Suppressor macrophage (primary cell): ENCODE data around the gene EMX2.

Experiments
- DNase-seq, 4 experiments: peaks; one replicate each; pipeline ENCODE4 v3.0.0-alpha.2; 2020 to 2022

EMX2 gene

DNA sequence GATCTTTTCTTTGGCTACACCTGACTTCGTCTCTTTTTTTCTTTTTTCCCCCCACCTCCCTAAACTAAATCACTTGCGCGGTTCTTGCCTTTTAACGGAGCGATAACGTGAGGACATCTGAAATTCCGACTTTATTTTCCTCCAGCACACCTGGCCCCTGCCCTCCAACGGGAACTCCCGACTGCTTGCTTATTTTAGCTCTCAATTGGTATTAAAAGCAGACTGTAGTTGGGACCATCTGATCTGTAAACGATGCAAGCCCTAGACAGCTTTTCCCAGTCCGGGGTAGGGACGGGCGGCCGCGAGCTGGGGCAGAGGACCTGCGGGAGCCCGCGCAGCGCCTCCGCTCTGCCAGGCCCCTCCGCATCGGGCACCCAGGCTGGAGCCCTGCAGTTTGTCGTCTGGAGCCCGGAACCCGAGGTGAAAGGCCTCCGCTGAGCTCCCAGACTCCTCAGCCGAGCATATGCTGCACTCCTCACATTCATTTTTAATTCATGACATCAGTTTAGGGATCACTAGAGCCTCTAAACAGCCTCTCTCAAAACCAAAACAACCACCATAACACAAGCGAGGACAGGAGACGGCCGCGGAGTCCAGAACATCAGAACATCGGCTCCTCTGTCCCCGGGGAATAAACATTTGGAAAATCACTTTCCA, 10.0 kb upstream of the EMX2 start:
- no peak for DNase-seq

DNA sequence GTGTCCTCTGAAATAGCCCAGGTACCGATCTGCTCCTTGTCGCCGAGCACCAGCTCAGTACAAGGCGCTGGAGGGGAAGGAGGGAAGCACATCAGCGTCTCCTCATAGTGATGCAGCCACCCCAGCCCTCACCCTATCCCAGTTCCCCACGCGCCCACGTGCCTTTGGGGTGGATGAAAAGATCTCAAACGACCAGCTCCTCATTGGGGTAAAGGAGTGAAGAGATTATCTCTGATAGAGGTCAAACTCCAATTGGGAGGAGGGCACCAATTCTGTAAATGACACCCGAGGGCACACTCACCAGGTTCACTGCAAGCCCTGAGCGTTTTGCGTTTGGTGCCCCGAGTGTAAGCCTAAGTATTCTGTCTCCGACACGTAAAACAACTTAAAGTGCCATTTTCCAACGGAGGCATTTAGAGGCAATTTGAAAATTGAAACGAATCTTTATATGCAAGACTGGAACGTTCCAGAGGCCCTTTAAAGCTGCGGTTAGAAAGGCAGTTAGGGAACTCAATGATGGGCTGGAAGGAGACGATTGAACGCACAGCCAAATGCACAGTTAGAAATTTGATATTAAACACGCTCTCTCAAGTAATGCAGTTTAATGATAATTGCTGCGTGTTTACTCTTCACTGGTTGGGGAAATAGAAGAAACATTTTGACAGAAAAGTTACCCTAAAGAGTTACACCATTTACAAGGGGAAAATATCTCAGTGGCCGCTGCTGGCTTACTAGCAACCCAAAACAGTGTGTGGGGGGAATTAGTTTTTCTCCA, 8.9 kb upstream of the EMX2 start:
- DNase-seq, result no peak

DNA sequence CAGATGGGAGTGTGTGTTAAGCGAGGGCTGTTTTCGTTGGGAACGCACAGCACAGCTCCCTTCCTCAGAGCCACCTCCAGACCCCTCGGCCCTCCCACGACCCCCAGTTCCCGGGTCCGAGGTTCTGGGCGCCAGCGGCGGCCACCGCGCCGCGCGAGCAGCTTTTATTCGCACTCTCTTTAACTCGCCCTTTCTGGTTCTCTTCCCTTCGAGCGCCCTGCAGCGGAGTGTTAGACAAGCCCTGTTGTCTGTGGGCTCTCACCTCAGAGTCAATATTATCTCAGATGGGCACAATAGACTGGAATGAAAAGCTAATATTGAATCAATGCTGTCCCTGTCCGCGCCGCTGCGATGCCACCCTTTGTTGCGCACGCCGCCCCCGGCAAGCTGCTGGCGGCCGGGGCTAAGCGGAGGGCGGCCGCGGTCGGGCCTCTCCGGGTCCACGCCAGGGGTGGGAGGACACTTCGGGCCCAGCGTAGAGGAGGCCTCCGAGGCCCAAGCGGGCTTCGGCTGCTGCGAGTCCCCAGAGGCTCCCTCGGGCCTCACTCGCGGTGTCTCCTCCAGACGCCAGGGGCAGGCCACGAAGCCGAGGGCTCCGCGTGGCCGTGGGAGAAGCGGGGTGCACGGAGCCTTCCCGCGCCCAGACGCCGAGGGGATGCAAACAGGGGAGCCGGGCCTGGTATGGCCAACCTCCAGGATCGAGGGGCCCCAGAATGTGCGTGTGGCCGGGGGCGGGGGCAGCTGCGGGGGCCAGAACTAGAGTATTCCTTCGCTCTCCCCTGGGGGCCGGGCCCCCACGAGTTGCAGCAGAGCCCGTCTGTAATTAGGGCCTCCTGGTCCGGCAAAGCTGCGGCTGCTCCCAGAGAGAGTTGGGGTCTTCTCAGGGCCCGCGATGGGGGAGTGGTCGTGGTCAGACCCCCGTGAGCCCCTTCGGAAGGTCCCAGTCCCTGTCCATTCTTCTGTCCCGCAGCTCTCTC, 7.9 kb upstream of the EMX2 start:
- DNase-seq, result no peak

DNA sequence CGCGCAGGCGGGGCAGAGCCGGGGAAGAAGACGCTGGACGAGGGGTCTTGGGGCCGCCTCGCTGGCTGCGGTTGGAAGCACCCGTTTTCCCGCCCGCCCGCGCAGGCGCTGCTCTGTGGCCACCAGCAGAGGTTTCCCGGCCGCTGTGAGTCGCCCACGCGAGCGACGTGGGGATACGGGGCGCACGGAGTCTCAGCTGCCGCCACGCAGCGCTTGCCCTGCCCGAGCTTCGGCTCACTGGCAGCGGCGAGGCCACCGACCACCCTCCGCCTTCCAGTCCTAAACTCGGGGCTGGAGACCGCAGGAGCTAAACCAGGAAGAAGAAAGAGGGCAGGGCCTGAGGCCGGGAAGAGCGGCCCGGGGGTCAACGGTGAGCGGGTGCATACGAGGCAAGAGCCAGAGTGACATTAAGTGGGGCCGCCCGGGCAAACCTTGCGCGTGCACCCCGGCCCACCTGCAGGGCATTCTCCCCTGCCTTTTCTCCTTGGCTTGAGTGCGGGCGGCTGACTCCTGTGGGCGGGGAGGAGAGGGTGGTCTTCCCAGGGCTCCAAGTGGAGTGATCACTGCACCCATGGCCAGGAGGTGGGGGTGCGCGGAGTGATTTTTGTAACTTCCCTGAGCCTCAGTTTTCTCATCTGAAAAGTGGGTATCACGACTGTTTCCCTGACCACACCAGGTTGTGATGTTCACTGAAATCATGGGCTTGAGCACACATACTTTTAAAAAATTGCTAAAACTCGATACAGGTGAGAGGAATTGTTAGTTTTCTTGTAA, 7.1 kb upstream of the EMX2 start:
- peak in 3 of 4 experiments; percentile 16 to 58 (median 36) for DNase-seq

DNA sequence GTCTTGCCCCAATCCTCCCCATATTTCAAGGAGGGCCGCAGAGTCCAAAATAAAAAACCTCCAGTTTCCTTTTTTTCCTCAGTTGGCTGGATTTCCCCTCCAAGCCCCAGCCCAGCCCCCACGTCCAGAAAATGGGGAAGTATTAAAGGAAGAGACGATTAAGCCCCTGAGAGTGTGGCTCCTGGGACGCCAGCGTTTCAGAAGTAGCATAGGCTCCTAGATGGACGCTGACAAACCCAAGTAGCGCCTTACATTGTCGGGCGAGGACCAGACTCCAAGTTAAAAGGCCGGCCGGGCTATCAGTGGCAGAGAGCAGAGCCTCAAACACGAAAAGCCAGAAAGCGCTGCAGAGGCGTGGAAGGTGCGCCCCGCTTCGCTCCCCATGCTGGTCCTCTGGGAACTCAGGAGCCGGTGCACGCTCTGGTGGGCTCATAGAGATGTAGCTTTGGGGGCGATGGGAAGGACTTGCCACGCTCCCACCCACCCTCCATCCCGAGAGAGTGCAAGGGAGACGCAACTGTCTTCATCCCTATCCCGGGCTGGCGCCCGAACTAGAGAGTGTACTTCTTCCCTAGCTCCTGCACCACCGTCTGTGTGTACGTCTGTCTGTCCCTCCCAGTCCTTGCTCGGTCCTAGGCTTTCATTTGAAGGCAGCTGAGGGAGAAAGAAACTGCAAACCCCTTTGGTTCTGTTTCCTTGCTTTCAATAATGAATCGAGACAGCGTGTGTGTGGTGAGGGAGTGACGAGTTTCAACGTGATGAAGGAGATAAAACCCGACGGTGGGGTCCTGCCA, 6.3 kb upstream of the EMX2 start:
- peak in 3 of 4 experiments; percentile 5 to 27 (median 22) for DNase-seq

DNA sequence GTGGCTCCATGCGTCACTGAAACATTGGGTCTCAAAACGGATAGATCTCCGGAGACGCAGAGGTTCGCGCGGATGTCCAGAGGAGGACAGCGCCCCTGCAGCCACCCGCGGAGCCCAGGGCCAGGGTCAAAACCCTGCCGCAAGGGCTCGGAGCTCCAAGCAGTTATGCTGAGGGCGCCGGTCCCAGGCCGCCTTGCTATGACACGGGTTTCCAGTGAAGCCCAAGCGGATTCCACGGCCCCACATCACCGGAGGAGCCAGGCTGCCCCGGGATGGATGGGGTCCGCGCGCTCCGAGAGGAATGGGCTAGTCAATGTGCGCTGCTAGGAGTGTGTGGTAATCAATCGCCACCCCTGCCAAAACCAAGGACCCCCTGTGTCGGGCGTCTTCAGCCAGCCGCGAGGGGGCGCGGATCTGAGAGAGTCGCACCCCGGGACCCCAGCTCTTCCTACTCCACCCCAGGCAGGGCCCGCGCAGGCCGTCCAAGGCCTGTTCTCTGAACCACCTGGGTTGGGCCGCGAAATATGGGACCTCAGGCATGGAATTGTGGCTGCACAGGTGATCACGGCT, 5.6 kb upstream of the EMX2 start:
- DNase-seq, result no peak

DNA sequence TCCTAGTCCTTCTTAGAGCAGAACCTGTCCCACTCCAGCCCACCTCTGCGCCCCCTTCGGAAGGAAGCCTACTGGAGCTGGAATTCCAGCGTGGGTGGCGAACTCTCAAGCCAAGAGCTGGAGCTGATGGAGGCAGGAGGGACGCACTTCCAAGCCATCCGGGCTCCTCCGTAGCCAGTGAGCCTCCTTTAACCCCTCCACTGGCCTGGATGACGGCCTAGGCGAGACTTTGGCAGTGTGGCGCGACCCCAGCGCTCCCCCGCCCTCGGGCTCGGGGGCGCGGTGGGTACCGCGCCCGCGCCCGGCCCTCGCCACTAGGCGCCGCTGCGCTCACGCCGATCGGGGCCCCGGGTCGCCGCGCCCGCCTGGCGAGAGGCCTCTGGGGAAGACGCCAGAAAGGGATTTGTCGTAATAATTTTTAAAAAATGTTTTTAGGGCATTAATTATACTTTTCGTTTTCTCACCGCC, 5.1 kb upstream of the EMX2 start:
- peak in 2 of 4 experiments; percentile 32 to 62 for DNase-seq

DNA sequence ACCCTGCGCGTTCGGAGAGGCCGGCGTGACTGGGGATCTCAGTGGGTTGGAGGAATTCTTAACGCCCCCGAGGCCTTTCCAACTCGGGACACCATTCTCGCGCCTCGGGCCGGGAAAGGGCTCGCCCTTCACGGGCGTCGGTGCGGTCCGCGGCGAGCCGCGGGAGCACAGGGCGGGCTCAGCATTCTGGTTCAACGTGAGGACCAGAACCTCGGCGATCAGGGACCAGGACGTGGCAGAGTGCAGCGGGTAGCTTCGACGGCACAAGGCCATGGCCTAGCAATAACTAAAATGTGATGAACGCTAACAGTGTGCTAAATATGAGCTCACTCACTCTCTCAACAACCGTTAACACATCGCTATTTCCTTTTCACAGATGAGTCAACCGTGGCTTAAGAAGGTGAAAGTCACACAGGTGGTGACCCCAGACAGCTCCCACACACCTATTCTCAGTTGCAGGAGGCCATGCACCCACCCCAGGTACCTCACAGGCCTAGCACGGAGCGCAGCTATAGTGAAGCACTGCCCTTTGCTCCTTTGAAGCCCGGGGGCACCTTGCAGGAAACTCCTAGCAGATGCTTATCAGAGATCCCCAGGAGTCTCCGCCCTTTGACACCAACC, 4.5 kb upstream of the EMX2 start:
- DNase-seq, result no peak

DNA sequence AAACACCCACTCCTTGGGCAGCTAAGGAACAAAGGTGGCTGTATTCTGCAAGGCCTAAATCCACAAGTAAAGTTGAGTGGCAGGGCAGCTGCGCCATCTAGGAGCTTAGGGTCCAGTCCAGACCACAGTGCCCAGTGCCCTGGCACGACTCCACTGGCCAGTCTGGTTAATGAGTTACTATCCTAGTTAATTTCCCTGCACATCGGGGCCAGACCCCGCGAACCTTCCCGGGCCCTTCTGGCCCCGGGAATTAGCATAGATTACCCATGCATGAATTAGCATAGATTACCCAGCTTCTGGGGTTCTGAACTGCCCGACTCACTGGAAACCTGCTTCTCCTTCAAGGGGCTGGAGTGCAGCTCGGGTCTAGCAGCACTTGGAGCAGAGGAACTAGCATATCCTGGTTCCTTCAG, 3.2 kb upstream of the EMX2 start:
- DNase-seq, result no peak

DNA sequence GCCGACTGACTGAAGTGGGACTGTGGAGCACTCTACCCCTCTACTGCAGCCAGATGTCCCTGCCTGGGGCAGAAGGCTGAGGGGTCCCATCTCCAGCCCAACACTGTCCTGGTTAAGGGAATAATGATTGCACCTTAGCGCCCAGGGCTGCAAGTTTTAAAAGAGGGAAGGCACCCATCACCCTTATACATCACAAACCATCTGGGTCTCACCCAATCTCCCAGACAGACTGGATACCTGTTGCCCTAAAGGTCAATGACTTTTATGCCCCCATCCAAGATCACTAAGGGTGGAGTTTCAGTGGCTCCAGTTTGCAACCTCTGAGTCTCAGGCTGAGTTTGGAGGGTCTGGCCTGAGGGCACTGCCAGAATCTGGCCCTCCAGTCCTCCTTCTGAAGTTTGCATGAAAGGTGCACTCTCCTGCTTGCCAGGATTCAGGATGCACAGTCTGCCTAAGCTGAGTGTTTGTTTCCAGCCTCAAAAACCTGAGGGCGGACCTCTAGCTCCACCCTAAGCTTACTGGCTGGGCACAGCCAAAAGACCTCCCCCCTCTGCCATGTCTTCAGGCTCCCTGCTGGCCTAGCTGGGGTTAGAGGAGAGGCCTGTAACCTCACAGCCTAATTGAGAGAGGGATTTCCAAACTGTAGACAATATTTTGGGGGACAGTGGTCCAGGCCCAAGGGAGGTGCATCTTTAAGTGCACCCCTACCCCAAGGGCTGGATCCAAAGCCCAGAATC, 2.5 kb upstream of the EMX2 start:
- DNase-seq, result no peak

DNA sequence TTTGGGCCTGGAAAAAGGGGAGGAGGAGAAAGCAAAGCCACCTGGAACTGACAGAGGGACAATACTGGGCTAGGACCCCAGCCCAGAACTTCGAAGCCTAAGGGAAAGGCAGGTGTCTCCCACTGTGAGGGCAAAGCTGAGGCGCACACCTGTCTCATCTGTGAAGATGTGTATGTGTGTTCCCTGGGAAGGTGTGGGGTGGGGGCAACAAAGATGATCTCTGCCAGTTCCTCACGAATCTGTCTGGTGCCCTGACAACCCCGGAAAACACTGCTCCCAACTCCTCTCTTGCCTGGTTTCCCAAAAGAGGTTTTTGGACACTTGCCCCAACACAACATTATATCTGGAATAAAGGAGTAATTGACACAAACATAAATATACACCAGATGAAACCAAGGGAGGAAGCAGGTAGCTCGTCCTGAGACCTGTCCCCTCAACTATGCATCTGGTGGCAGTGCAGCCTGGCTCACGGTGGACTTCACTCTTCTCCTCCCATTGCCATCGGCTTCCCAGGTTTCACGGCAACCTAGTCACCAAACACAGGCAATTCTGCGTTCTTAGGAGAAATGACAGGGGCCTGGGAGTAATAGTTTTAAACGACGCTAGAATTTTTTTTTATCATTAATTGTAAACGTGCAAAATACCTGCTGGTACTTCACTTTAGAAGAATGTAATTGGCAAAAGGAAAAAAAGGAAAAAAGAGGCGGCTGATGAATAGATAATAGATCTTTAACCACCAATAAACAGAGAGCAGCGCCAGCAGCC, 1.7 kb upstream of the EMX2 start:
- no peak for DNase-seq

DNA sequence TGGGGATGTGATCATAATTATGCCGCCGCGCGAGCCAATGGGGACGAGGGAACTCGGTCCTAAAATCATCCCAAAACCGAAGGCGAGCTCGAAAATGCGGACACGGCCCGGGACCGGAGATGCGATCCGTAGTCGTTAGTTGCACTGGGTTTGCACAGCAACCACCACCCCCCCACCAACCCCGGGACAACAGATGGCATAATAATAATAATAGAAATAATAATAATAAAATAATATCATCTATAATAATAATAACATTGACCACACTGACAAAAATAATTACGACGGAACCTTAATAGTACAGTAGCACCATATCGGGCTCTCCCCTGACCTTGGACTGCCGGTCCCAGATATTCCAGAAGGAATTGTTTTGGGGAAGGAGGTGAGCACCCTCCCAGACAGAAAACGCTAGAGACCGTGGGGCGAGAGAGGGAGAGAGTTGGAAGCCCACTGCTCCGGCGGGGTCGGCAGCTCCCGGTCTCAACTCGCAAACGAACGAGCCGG, 1.1 kb upstream of the EMX2 start:
- DNase-seq, result no peak

DNA sequence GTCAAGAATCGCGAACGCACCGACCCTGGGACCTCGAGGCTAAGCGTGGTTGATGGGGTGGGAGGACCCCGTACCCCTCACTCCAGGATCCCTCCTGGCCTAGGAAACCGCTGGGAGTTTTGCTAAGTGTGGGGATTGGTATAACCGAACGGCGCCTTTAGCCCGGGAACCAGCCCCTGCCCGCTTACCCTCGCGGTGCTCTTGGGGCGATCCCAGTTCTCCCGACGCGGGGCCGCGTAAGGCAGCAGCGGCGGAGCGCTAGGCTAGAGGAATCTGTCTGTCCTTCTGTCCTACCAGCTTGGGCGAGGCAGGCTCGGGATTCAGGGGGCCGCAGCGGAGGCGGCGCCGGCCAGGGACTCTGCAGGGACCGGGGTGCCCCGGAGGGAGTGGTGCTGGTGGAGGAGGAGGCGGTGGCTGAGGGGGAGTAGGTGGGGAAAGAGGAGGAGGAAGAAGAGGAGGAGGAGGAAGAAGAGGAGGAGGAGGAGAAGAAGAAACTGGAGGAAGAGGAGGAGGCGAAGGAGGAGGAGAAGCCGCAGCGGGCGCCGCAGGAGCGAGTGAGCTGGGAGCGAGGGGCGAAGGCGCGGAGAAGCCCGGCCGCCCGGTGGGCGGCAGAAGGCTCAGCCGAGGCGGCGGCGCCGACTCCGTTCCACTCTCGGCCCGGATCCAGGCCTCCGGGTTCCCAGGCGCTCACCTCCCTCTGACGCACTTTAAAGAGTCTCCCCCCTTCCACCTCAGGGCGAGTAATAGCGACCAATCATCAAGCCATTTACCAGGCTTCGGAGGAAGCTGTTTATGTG, 439 bp upstream of the EMX2 start:
- DNase-seq, result peak in 1 of 4 experiments; percentile 15

DNA sequence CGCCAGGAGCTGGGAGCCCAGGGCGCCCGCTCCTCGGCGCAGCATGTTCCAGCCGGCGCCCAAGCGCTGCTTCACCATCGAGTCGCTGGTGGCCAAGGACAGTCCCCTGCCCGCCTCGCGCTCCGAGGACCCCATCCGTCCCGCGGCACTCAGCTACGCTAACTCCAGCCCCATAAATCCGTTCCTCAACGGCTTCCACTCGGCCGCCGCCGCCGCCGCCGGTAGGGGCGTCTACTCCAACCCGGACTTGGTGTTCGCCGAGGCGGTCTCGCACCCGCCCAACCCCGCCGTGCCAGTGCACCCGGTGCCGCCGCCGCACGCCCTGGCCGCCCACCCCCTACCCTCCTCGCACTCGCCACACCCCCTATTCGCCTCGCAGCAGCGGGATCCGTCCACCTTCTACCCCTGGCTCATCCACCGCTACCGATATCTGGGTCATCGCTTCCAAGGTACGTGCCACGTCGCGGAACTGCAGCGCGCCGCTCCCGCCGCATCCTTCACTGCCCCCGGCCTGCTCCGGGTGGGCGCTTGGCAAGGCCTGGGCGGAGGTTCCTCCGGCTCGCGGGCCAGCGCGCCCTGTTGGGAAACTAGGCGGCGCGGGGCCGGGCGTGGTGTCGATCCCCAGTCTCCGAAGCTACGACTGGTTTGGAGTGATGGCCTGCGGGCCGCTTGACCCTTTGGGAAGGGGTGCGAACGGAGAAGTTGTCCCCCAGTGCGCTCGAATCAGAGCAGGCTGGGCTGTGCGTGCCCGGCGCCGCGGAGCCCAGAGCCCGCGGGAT, 868 bp downstream of the EMX2 start:
- peak in 1 of 4 experiments; percentile 46 for DNase-seq

DNA sequence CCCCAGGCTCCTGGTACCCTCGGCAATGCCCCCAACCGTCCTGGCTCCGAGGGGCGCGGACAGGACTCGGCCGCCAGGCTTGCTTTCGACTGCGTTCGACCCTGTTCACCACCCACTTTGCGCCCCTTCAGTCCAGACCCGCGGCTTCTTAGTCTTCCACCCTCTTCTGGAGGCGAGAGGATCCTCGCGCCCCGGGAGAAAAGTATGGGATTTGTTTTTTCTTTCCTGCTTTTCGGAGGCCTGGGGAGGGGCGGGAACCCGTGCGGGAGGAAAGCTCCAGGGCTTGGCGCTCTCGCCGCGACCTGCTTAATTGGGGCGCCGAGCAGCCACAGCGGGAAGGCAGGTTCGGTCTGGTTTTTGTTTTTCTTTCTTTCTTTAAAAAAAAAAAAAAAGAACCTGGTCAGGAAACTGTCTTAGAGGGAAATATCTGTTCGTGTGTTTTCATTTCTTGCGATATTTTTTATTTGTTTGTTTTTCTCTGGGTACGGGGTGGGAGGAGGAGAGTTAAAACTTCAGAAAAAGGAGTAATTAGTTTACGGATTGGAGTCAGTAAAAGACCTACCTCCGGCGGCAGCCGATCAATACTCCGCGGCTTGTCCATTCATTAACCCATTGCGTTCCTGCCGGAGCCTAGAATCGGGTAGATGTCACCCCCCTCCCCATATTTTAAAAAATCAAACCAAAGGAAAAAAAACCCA, 1.6 kb downstream of the EMX2 start:
- DNase-seq, result no peak

DNA sequence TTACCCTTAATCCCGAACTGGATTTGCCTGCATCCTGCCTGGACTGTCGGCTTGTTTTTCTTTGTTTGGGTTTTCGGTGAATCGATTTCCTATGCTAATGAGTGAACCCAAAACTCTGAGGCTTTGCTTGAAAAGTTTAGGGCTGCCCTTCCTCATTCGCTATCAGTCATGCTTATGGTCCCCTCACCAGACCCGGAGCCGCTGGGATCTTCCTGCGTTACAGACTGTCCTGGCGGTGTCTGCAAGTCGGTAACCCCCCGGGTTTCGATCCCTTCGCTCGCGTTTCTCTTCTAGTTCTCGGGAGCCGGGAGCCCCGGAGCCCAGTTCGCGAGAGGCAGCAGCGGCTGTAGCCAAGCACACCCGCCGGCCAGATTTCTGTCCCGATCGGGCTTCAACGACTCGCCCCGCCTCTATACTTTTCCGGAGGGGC, 2.2 kb downstream of the EMX2 start:
- DNase-seq, result peak in 1 of 4 experiments; percentile 11
